NCI-H128 (cell line): Measurements from ENCODE around the gene FANCI.

Experiments used
- DNase-seq: peaks from one replicate; lab custom pipeline; 2025; ENCODE audit not compliant: unreplicated experiment; lab: John Stamatoyannopoulos, UW

The FANCI gene

DNA sequence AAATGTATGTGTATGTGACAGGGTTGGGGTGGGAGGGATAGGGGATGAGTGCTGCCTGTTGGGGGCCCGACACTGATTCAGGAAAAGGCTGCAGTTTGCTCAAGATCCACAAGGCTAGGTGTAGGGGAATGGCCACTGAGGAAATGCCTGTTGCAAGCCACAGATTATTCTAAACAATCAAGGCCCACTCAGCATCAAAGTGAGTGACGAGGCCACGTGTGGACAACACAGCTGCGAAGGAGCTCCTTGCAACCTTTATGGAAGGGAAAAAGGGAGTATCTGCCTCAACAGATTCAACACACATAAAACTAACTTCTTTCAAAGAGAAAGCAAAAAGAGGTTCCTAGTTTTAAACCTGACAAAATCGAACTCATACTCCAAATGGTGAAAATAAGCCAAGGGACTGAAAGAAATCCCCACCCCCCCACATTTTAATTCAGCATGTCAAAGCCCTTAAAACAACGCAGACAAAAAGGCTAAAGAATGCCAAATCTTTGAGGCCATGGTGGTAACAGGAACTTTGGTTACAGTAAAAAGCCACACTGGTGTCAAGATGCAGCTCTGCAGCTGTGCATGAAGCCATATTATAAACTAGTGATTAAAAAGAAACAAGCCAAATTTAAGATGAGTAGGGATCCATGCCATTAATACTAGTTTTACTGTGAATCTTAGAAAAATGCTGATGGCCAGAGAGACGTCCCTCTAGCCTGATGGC is 87.3 kb downstream of the FANCI start:
- DNase-seq = no peak

GRCh38 chr15:89332446-89332845 is 88.7 kb downstream of the FANCI start:
- no peak for DNase-seq

GRCh38 chr15:89333011-89333860 is 89.5 kb downstream of the FANCI start:
- no peak for DNase-seq

DNA sequence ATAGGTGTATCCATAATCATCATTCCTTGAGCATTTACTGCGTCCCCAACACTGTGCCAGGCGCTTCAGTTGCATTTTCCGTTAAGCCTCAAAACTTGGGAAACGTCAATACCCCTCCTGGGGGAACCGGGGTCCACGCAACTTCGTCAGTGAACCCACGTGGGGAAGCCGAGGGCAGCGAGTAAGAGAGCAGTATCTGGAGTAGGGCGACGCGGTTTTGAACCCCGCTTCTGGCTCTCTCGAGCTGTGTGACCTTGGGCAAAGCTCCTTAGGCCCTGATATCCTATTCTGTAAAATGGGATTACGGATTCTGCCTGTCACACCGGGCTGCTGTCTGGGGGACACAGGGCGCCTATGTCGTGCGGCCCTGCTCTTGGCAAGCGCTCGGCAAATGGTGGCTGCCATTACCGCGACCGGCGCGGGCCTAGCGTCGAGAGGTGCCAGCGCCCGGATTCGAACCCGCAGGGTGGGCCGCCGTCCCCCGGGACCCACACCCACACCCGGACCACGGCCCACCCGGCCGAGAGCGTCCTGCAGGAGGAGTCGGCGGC is 90.3 kb downstream of the FANCI start:
- no peak for DNase-seq

- peak; percentile 94 for DNase-seq
Measured at GRCh38 chr15:89334510-89335297, 90.9 kb downstream of the FANCI start, which contains the start of gene POLG. TSS of gene POLG (minus strand) at chr15:89334824. CDS start at chr15:89333754, 1,070 bp downstream.

DNA sequence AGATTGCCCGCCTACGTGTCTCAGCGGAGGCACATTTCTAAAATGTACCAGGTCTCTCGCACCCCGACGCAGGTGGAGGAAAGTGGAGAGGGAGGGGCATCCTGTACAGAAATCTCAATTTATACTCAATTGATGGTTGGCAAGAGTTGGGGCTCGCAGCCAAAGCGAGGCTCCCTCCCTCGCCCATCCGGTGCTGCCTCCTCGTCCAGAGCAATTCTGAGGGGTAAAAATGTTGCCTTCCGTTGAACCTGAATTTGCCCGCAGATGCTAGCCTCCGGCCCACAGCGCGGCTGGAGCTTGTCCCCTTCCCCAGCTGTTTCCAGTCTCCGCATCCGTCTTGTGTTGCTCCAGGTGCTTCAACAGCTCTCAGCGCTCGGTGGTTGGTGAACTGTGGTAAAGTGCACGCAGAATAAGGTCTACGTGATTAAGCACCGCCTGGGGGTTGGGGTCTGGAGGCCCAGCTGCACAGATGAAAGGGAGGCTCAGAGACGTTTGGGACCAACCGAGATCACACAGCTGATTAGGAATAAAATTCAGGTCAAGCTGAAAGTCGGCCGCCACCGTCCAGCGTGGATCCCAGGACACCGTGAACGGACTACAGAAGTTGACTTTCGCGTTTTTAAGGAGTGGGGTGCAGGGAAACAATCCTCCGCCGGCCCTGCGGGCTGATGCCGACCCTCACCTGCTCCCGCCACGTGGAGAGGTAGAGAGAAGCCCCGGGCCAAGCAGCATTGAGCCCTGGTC is 91.7 kb downstream of the FANCI start:
- DNase-seq = peak; percentile 59

DNA sequence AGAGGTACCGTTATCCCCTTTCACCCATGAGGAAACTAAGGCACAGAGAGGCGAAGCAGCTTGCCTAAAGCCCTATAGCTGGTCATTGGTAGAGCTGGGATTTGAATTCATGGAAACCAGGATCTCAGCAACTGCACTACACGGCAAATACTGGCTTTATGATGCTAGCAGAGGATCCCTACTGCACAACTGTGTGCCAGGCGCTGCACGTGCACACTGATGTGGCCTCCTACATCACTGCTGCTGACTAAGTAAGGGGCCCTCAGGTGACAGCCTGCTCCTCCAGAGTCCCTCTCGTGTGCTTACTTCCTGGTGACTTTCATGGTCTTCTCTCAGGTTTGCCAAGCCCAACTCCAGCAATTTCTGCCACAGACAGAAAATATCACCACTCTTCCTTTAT is 94.3 kb downstream of the FANCI start:
- no peak for DNase-seq

DNA sequence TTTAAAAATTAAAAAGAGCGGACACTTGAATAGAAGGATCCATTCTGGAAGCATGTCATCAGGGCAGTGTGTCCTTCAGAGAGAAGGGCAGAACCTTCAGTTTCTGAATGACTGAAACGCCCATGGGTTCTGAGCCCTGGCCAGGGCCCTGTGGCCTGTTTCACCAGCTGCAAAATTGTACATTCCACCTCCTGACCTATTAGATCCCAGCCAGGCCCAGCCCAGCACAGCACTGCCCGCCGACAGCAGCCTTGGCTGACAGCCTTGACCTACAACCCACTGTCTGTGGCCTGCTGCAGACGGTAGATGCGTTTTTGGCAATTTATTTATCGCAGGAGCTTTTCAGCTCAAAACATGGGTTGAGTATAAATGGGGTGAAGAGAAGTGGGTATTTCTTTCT is 96.8 kb downstream of the FANCI start:
- DNase-seq = no peak

DNA sequence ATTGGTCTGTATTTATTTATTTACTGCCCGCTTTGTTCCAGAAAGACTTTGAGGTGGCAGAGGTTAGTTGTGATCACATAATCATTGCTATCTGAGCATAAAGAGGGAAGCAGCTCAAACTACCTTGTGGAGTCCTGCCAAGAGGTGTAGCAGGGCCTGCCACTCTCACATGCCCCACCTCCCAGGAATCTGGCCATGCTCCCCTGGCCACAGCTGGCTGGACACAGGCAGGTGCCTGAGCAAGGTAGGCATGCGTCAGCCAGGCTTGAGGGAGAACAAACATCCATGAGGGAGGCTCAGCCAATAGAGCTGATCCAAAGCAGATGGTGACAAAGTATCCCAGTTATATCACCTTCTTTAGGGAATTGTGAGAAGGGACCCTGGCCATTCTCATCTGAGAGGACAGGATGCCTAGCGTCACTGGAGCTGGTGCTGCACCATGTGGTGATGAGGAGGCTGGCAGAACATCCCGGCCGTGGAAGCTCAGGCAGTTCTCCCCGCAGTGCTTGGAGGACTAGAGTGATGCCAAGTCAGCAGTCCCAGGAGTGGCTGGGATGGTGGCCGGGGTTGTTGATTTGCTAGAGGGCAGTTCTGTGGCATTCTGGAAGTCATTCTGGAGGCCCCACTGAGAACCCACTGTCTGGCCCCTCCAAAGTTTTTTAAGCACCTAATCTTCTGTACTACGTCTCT is 97.7 kb downstream of the FANCI start:
- no peak for DNase-seq

DNA sequence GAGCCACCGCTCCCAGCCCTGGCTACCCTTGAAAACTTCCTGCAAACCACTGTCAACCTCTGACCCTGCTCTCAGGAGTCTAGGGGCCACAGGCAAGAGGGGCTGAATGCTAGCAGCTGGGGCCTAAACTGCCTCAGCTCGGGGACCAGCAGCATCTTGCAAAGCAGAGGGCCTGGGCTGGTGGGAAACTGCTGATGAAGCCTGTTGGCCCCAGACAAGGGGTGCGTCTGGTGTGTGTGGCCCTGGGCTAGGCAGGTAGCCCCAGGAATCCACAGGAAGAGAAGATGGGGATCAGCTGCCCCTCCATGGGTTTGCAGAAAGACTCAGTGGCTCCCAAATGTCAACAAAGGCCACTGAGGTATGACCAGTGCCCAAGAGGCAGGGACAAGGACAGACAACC is 99.1 kb downstream of the FANCI start:
- no peak for DNase-seq

GRCh38 chr15:89345248-89345647 is 101.5 kb downstream of the FANCI start:
- DNase-seq = no peak

DNA sequence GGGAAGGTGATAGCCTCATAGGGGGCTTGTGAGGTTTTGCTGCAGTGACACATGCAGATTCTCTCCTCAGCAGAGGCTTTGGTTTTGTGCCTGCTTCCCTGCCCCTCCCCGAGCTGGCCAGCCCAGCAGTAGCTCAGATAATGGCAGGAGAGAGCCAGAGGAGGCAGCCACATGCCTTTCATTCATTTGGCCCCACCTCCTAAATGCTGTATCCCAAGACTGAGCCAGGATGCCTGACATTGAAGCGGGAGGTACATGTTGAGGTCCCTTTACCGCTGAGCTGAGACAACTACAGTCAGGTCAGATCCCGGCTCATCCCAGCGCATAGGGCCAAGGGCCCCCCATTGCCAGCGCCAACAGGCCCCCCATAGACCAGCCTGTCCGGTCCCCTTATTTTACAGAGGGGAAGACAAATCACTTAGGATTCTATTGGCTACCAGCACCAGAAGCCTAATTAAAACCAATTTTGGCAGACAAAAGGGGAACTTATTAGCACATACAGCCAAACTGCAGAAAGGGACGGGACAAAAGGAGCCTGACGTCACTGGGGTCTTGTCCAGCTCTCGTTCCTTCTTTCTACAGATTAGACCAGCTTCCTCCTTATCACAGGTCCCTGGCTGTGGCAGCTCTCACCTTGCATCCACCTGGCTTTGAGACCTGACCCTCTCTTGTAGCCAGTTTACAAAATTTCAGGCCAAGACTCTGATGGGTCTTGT is 102.9 kb downstream of the FANCI start:
- DNase-seq = no peak

DNA sequence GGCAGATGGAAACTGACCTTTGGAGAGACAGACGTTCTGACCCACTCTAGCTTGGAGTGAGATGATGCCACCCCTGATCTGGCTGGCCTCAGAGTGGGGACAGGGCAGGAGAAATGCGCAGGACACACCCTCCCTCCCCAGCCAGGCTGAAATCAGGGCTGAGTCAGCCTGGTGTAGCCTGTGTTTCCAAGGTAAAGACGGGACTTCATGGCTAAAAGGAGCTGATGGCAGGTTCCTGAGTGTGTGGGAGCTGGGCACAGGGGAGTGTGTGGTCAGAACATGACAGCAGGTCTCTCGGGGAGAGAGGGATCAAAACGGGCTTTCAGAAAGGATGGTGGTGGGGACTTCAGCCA is 105.4 kb downstream of the FANCI start:
- DNase-seq = no peak

GRCh38 chr15:89352476-89352875 is 108.7 kb downstream of the FANCI start:
- no peak for DNase-seq

DNA sequence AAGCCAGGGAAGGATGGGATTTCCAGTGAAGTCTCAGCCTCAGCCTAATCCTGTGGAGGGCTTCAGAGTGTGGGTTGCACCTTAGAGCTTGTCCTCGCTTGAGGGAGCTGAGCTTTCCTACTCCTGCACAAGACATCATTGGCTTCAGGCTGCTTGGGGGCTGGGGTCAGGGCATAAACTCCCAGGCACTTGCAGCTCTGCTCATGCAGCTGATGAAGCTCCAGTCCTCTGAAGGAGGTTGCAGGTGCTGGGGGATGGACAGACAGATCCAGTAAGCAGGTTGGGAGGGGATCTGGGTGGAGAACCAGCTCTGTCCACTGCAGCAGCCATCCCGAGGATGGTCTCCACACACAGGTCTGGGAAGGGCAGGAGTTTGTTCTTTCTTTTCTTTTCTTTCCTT is 110.2 kb downstream of the FANCI start:
- no peak for DNase-seq

DNA sequence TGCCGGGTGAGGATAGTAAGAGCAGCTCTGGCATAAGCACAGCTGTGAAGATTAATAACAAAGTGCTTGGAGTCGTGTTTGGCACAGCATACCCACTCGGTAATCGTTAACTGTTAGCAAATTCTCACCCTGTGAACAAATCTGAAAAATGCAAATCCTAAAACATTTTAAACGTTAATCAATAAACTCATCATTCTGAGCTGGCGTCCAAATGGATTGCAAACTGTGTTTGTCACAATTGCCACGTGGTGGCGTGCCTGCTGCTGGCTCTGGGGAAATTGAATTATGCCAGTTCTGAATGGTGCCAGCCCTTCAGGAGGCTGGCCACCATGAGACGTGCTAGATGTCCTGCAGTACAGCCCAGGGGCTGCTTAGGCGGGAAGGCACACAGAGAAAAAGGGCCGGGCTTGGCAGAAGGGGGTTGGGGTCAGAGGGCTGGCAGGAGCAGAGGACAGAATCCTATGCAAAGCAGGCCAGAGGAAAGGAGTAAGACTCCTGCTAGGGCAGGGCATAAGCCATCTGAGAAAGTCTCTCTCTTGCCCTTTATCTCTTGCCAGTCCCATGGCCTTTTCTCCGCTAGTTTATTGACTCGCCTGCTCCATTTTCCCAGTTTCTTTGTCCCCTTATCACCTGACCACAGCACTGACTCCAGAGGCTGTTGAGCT is 113.0 kb downstream of the FANCI start:
- DNase-seq = peak; percentile 38

- DNase-seq = no peak
Measured at GRCh38 chr15:89358435-89358754, 114.6 kb downstream of the FANCI start.

- DNase-seq = peak; percentile 57
Measured at GRCh38 chr15:89358755-89359439, 115.1 kb downstream of the FANCI start.
